Lower leg skin (tissue), 4 donors: ENCODE results near the gene BOLA2B. TPM values are rescaled to one million over a fixed set of nuclear protein-coding genes. Genes with fewer than 3 reads are reported as not detected.

Experiments used
- DNase-seq, 2 donors: peaks; one replicate each; pipeline ENCODE4 v3.0.0-alpha.2; 2019; ENCODE audit warnings: low spot score in 2 of 2
- H3K4me3 ChIP-seq: fragments of 200-600 bp; sonication (generic); 2 replicates; pipeline ENCODE4 v1.5.1; 2017; ENCODE audit warnings: mild to moderate bottlenecking, low read depth; ENCODE audit not compliant: poor library complexity, severe bottlenecking
- POLR2A ChIP-seq, 2 donors: fragments of 450-650 bp; IDR thresholded peaks; one replicate each; pipeline ENCODE4 v1.6.1; 2016 to 2017; ENCODE audit warnings: antibody characterized with exemption in 2 of 2, mild to moderate bottlenecking in 1 of 2, moderate library complexity in 1 of 2
- WGBS, 2 donors: methylation state at CpG; one replicate each; pipeline ENCODE4 v1.1.5; 2018; 5-methylcytosine and 5-hydroxymethylcytosine counted together
- intact Hi-C: fragments of 100-400 bp; cut with DNase I; formaldehyde crosslinking; loops from one replicate; pipeline ENCODE4 v1.15.0; 2023; ENCODE audit warnings: low total_unique reads
- total RNA-seq, 4 donors: library from RNA; depleted of rRNA; stranded (reverse); fragments of >200 nt; gene quantifications; one replicate each; pipeline ENCODE4 v1.1.0, GENCODE V29; 2016
- TF ChIP-seq, protein P1 (sequence below), 3 donors: fragments of 450-650 bp; IDR thresholded peaks; one replicate each; pipeline ENCODE4 v1.5.1; 2016; ENCODE audit warnings: antibody characterized with exemption in 3 of 3, mild to moderate bottlenecking in 3 of 3, moderate library complexity in 2 of 3

BOLA2B gene
- total RNA-seq, 4 donors from 2014 or later, result 87.6 to 199 (median 147) TPM

- WGBS, 2 donors, result 89 to 90% methylated on average over 19 to 20 of the region's 23 CpGs
- no peak for TF ChIP-seq POLR2A (IDR thresholded peaks at IDR 0.05)
- TF ChIP-seq, protein P1, sequence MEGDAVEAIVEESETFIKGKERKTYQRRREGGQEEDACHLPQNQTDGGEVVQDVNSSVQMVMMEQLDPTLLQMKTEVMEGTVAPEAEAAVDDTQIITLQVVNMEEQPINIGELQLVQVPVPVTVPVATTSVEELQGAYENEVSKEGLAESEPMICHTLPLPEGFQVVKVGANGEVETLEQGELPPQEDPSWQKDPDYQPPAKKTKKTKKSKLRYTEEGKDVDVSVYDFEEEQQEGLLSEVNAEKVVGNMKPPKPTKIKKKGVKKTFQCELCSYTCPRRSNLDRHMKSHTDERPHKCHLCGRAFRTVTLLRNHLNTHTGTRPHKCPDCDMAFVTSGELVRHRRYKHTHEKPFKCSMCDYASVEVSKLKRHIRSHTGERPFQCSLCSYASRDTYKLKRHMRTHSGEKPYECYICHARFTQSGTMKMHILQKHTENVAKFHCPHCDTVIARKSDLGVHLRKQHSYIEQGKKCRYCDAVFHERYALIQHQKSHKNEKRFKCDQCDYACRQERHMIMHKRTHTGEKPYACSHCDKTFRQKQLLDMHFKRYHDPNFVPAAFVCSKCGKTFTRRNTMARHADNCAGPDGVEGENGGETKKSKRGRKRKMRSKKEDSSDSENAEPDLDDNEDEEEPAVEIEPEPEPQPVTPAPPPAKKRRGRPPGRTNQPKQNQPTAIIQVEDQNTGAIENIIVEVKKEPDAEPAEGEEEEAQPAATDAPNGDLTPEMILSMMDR (IDR thresholded peaks at IDR 0.05), result no peak
- no peak for DNase-seq
- intact Hi-C loops, result no loop called here
- H3K4me3 ChIP-seq, result no peak overlapping the region
Observed at GRCh38 chr16:30187971-30188561, 5.4 kb downstream of the BOLA2B start.

DNA sequence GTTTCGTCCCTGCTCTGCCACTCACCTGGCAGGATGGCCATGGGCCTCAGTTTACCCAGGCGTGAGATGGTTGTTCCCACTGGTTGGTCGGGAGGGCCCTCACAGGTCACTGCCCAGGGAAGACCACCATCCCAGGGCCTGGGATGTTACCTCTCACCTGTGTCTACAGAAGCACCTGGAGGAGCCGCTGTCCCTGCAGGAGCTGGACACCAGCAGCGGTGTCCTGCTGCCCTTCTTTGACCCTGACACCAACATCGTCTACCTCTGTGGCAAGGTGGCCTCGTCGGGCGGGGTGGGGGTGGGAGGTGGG lies 6.0 kb downstream of the BOLA2B start:
- DNase-seq, result no peak
- WGBS, 2 donors, result 76 to 81% methylated on average over 4 to 5 of the region's 9 CpGs
- no peak for TF ChIP-seq POLR2A (IDR thresholded peaks at IDR 0.05)
- TF ChIP-seq, protein P1 (IDR thresholded peaks at IDR 0.05), result no peak
- H3K4me3 ChIP-seq, result no peak overlapping the region
- intact Hi-C loops, result no loop called here

GRCh38 chr16:30186782-30187555 lies 6.5 kb downstream of the BOLA2B start:
- DNase-seq, result peak; percentile 68 to 94
- TF ChIP-seq POLR2A (IDR thresholded peaks at IDR 0.05), result no peak
- TF ChIP-seq, protein P1 (IDR thresholded peaks at IDR 0.05), result peak in 1 of 3 donors; percentile 52
- WGBS, 2 donors, result 56 to 60% methylated on average over 30 to 36 of the region's 36 CpGs

GRCh38 chr16:30186444-30186781 lies 7.1 kb downstream of the BOLA2B start:
- DNase-seq, result no peak
- intact Hi-C loops, result no loop called here
- no peak overlapping the region for H3K4me3 ChIP-seq
- TF ChIP-seq POLR2A (IDR thresholded peaks at IDR 0.05), result no peak
- TF ChIP-seq, protein P1 (IDR thresholded peaks at IDR 0.05), result no peak
- 64 to 86% methylated on average over 7 to 9 of the region's 9 CpGs for WGBS, 2 donors

More at GRCh38 chr16:30186782-30187555, 6.5 kb downstream of the BOLA2B start:
- H3K4me3 ChIP-seq, result no peak overlapping the region
- intact Hi-C loops, result no loop called here

GRCh38 chr16:30185683-30186421 lies 7.6 kb downstream of the BOLA2B start:
- peak in 1 of 2 donors; percentile 91 for DNase-seq

More at GRCh38 chr16:30185683-30186421, 7.6 kb downstream of the BOLA2B start:
- TF ChIP-seq POLR2A (IDR thresholded peaks at IDR 0.05), result no peak
- TF ChIP-seq, protein P1 (IDR thresholded peaks at IDR 0.05), result no peak
- intact Hi-C loops, result no loop called here
- H3K4me3 ChIP-seq, result no peak overlapping the region
- WGBS, 2 donors, result 77 to 79% methylated on average over 15 of the region's 15 CpGs
